Keratinocyte (primary cell): ENCODE data around the gene LDAH. TPM values are rescaled to one million over a fixed set of nuclear protein-coding genes. Genes with fewer than 3 reads are reported as not detected.

Source experiments
- DNase-seq: peaks from one replicate; pipeline ENCODE4 v3.0.0-alpha.2; 2011; ENCODE audit warnings: low read depth, missing footprints, low spot score
- FAIRE-seq: peaks from 2 replicates; lab custom pipeline; 2011; peaks lifted over from hg19 to GRCh38; lab: Jason Lieb, UNC
- H2AFZ ChIP-seq: 2 replicates; pipeline ENCODE4 v1.6.0; 2012; ENCODE audit warnings: low read length, control low read depth, inconsistent platforms; ENCODE audit not compliant: control insufficient read depth
- H3K27ac ChIP-seq: 2 replicates; pipeline ENCODE4 v1.5.1; 2011; ENCODE audit warnings: low read length; ENCODE audit not compliant: control insufficient read depth, insufficient read depth
- H3K27me3 ChIP-seq: 3 replicates; pipeline ENCODE4 v1.6.0; 2011; ENCODE audit warnings: low read length; ENCODE audit not compliant: control insufficient read depth, insufficient read depth; ENCODE audit errors: extremely low read depth
- H3K36me3 ChIP-seq, 2 experiments: 2 replicates in 1 of 2; 3 replicates in 1 of 2; pipeline ENCODE4 v1.5.1; 2011; ENCODE audit warnings: low read length in 2 of 2, mild to moderate bottlenecking in 1 of 2; ENCODE audit not compliant: control insufficient read depth in 2 of 2, insufficient read depth in 2 of 2; ENCODE audit errors: extremely low read depth in 1 of 2
- H3K4me1 ChIP-seq: 3 replicates; pipeline ENCODE4 v1.5.1; 2011; ENCODE audit warnings: low read length; ENCODE audit not compliant: control insufficient read depth, insufficient read depth; ENCODE audit errors: extremely low read depth
- H3K4me2 ChIP-seq: 3 replicates; pipeline ENCODE4 v1.6.0; 2011; ENCODE audit warnings: low read depth, low read length; ENCODE audit not compliant: control insufficient read depth, insufficient read depth; ENCODE audit errors: extremely low read depth
- H3K4me3 ChIP-seq, 3 experiments: fragments of 200-600 bp in 1 of 3; sonication (generic) in 1 of 3; 2 replicates in 2 of 3; 3 replicates in 1 of 3; pipeline ENCODE4 v1.5.1; 2011 to 2016; ENCODE audit warnings: low read length in 3 of 3, mild to moderate bottlenecking in 3 of 3, control low read depth in 2 of 3, inconsistent platforms in 1 of 3, low read depth in 1 of 3, mixed read lengths in 1 of 3, mixed run types in 1 of 3, moderate library complexity in 1 of 3; ENCODE audit not compliant: control insufficient read depth in 2 of 3, insufficient read depth in 2 of 3; ENCODE audit errors: extremely low read depth in 1 of 3
- H3K79me2 ChIP-seq: 2 replicates; pipeline ENCODE4 v1.6.0; 2012; ENCODE audit warnings: low read length; ENCODE audit not compliant: control insufficient read depth, insufficient read depth
- H3K9ac ChIP-seq: 3 replicates; pipeline ENCODE4 v1.6.0; 2011; ENCODE audit warnings: low read length; ENCODE audit not compliant: control insufficient read depth, insufficient read depth; ENCODE audit errors: extremely low read depth
- H3K9me1 ChIP-seq: 3 replicates; pipeline ENCODE4 v1.6.0; 2011; ENCODE audit warnings: low read length; ENCODE audit not compliant: control insufficient read depth, insufficient read depth; ENCODE audit errors: extremely low read depth
- H3K9me3 ChIP-seq: 2 replicates; pipeline ENCODE4 v1.5.1; 2012; ENCODE audit warnings: low read depth, low read length; ENCODE audit not compliant: control insufficient read depth
- H4K20me1 ChIP-seq: 3 replicates; pipeline ENCODE4 v1.6.0; 2011; ENCODE audit warnings: low read length; ENCODE audit not compliant: control insufficient read depth, insufficient read depth; ENCODE audit errors: extremely low read depth
- CTCF ChIP-seq, 3 experiments: IDR thresholded peaks in 1 of 3; conservative IDR thresholded peaks in 1 of 3; optimal IDR thresholded peaks in 1 of 3; 2 replicates in 2 of 3; 3 replicates in 1 of 3; pipeline versions ENCODE3 to v1.5.1; 2011; ENCODE audit warnings: low read length in 3 of 3, mild to moderate bottlenecking in 3 of 3, moderate library complexity in 2 of 3, control low read depth in 1 of 3, inconsistent platforms in 1 of 3; ENCODE audit not compliant: insufficient read depth in 2 of 3; ENCODE audit errors: extremely low read depth in 1 of 3
- EZH2 ChIP-seq: IDR thresholded peaks from one replicate; pipeline ENCODE4 v1.6.1; 2012; ENCODE audit warnings: inconsistent platforms, mild to moderate bottlenecking, low read length, moderate library complexity
- dilution Hi-C: fragments of 300-500 bp; cut with MboI; formaldehyde crosslinking; loops from one replicate; pipeline ENCODE4 v1.7.0; 2020; ENCODE audit warnings: low sequenced_read_pairs; ENCODE audit not compliant: extremely low pct_ligation_motif_present
- polyA plus RNA-seq, 5 experiments: library from polyadenylated mRNA; depleted of rRNA in 3 of 5; stranded (reverse) in 3 of 5; stranded (forward) in 1 of 5; unstranded in 1 of 5; fragments of >200 nt; gene quantifications; 1 replicate in 1 of 5; 2 replicates in 3 of 5; 3 replicates in 1 of 5; pipeline versions ENCODE4 v1.2.1 to v1.2.3, GENCODE V29; 2011 to 2012; ENCODE audit warnings: missing spikeins in 2 of 5, low read depth in 1 of 5, low replicate concordance in 1 of 5

LDAH gene
- polyA plus RNA-seq, 1 donor (not counting 4 experiments of a cell fraction or from before 2014, with no cell fraction given): 22.7 TPM

GRCh38 chr2:20640411-20641122 lies 182.3 kb downstream of the LDAH start:
- Histone ChIP-seq H3K4me1 (peaks cover 8% of the 10 kb centered on the region), H3K36me3 (peaks cover 17 to 33% of the 10 kb centered on the region in 2 experiments), H3K9me3 (no peaks in the 10 kb centered on the region), H3K4me2 (no peak overlapping the region), H3K27me3 (no peaks in the 10 kb centered on the region), H3K27ac (no peak overlapping the region), H3K9ac (no peak overlapping the region), H3K79me2 (no peaks in the 10 kb centered on the region), H3K4me3 (no peak overlapping the region), H3K9me1 (no peaks in the 10 kb centered on the region), H4K20me1 (no peaks in the 10 kb centered on the region), H2AFZ (no peak overlapping the region)
- FAIRE-seq (no peak), DNase-seq (no peak)
- dilution Hi-C loops: no loop called here
- TF ChIP-seq CTCF (optimal IDR thresholded peaks at IDR 0.05 in 1 of 3, IDR thresholded peaks at IDR 0.05 in 1 of 3, conservative IDR thresholded peaks at IDR 0.05 in 1 of 3; ENCODE audit: extremely low read depth in 1 of 3, insufficient read depth in 2 of 3, low read length in 3 of 3) (no peak), EZH2 (no peak)

GRCh38 chr2:20638646-20639430 lies 184.1 kb downstream of the LDAH start:
- FAIRE-seq (no peak), DNase-seq (no peak)
- H3K4me1 ChIP-seq: peaks cover 20% of the 10 kb centered on the region
- H4K20me1 ChIP-seq: no peaks in the 10 kb centered on the region
- no peaks in the 10 kb centered on the region for H3K9me3 ChIP-seq
- H3K27me3 ChIP-seq: no peaks in the 10 kb centered on the region
- peaks cover 10 to 35% of the 10 kb centered on the region in 2 experiments for H3K36me3 ChIP-seq
- H3K4me3 ChIP-seq: no peak overlapping the region
- no peak overlapping the region for H3K4me2 ChIP-seq
- H3K9ac ChIP-seq: no peak overlapping the region
- H3K27ac ChIP-seq: no peak overlapping the region
- dilution Hi-C loops: no loop called here
- no peak for TF ChIP-seq CTCF (optimal IDR thresholded peaks at IDR 0.05 in 1 of 3, IDR thresholded peaks at IDR 0.05 in 1 of 3, conservative IDR thresholded peaks at IDR 0.05 in 1 of 3; ENCODE audit: extremely low read depth in 1 of 3, insufficient read depth in 2 of 3, low read length in 3 of 3)
- TF ChIP-seq EZH2: no peak
- no peaks in the 10 kb centered on the region for H3K79me2 ChIP-seq
- no peaks in the 10 kb centered on the region for H3K9me1 ChIP-seq
- H2AFZ ChIP-seq: no peak overlapping the region
